Measurements from ENCODE around the gene FAT1.
A peak's percentile ranks its signal among the peaks of the same experiment; 100 is the strongest.
"Not testable (repeated sequence)": the region's sequence is repeated elsewhere in the genome, so short reads cannot be mapped to it uniquely, and the experiment has no call there.

Gene FAT1

GRCh38 chr4:186765673-186766546 is 42.3 kb upstream of the FAT1 start:
- DNase-seq (ENCODE audit: extremely low spot score): no peak
- ChIA-PET CTCF (interaction anchor here (0.5 kb wide), 1 partner anchor 32 kb away, joined by 3 read pairs; no protein-coding TSS in a partner anchor), POLR2A (no interaction called here)
- TF ChIP-seq SUZ12 (IDR thresholded peaks at IDR 0.05): no peak
- TF ChIP-seq TARDBP (IDR thresholded peaks at IDR 0.05): no peak
- TF ChIP-seq NFRKB (IDR thresholded peaks at IDR 0.05): no peak
- no peak for TF ChIP-seq SP1 (IDR thresholded peaks at IDR 0.05)
- TF ChIP-seq L3MBTL2 (conservative IDR thresholded peaks at IDR 0.05): no peak
- no peak for TF ChIP-seq ZNF384 (IDR thresholded peaks at IDR 0.05)
- TF ChIP-seq ELF4 (IDR thresholded peaks at IDR 0.05): no peak
- TF ChIP-seq FOXK2 (IDR thresholded peaks at IDR 0.05): no peak
- TF ChIP-seq ARNT (IDR thresholded peaks at IDR 0.05): no peak
- TF ChIP-seq CTBP1 (IDR thresholded peaks at IDR 0.05; ENCODE audit: borderline replicate concordance): no peak
- TF ChIP-seq PKNOX1 (IDR thresholded peaks at IDR 0.05): no peak
- no peak for TF ChIP-seq FOXA1 (IDR thresholded peaks at IDR 0.05)
- TF ChIP-seq BHLHE40 (IDR thresholded peaks at IDR 0.05; ENCODE audit: borderline replicate concordance): no peak
- no peak for TF ChIP-seq FOXM1 (IDR thresholded peaks at IDR 0.05; ENCODE audit: borderline replicate concordance)
- no peak for TF ChIP-seq HDGF (IDR thresholded peaks at IDR 0.05; ENCODE audit: borderline replicate concordance)
- no peak for TF ChIP-seq LEF1 (IDR thresholded peaks at IDR 0.05; ENCODE audit: borderline replicate concordance)

- ChIA-PET POLR2A (no interaction called here), CTCF (interaction anchor here (0.5 kb wide), 1 partner anchor 33 kb away, joined by 3 read pairs; no protein-coding TSS in a partner anchor)
- DNase-seq (ENCODE audit: extremely low spot score): peak; percentile 10
- no peak for TF ChIP-seq SUZ12 (IDR thresholded peaks at IDR 0.05)
- no peak for TF ChIP-seq ELF4 (IDR thresholded peaks at IDR 0.05)
- TF ChIP-seq ARNT (IDR thresholded peaks at IDR 0.05): no peak
- TF ChIP-seq CTBP1 (IDR thresholded peaks at IDR 0.05; ENCODE audit: borderline replicate concordance): no peak
- TF ChIP-seq FOXM1 (IDR thresholded peaks at IDR 0.05; ENCODE audit: borderline replicate concordance): no peak
- no peak for TF ChIP-seq SP1 (IDR thresholded peaks at IDR 0.05)
- no peak for TF ChIP-seq ZNF384 (IDR thresholded peaks at IDR 0.05)
- no peak for TF ChIP-seq PKNOX1 (IDR thresholded peaks at IDR 0.05)
- no peak for TF ChIP-seq LEF1 (IDR thresholded peaks at IDR 0.05; ENCODE audit: borderline replicate concordance)
These were observed 41.5 kb upstream of the FAT1 start for GRCh38 chr4:186765138-186765537.

GRCh38 chr4:186764457-186764856 is 40.8 kb upstream of the FAT1 start:
- CTCF ChIA-PET: no interaction called here

GRCh38 chr4:186762865-186763264 is 39.2 kb upstream of the FAT1 start:
- ChIA-PET POLR2A (no interaction called here), CTCF (no interaction called here)
- TF ChIP-seq ZNF384 (IDR thresholded peaks at IDR 0.05) (no peak), FOXK2 (IDR thresholded peaks at IDR 0.05) (no peak), SUZ12 (IDR thresholded peaks at IDR 0.05) (no peak), NFRKB (IDR thresholded peaks at IDR 0.05) (no peak), CTBP1 (IDR thresholded peaks at IDR 0.05; ENCODE audit: borderline replicate concordance) (no peak), LEF1 (IDR thresholded peaks at IDR 0.05; ENCODE audit: borderline replicate concordance) (no peak), FOXM1 (IDR thresholded peaks at IDR 0.05; ENCODE audit: borderline replicate concordance) (no peak), BHLHE40 (IDR thresholded peaks at IDR 0.05; ENCODE audit: borderline replicate concordance) (no peak), PKNOX1 (IDR thresholded peaks at IDR 0.05) (peak; percentile 35; the same call in 1 of the 2 replicates), HDGF (IDR thresholded peaks at IDR 0.05; ENCODE audit: borderline replicate concordance) (no peak), ELF4 (IDR thresholded peaks at IDR 0.05) (no peak), TARDBP (IDR thresholded peaks at IDR 0.05) (no peak), SP1 (IDR thresholded peaks at IDR 0.05) (no peak), ARNT (IDR thresholded peaks at IDR 0.05) (0 out of 2 replicates have a peak, but pooled peaks have one; percentile 29), FOXA1 (IDR thresholded peaks at IDR 0.05) (no peak)
- no peak for DNase-seq (ENCODE audit: extremely low spot score)

More at GRCh38 chr4:186764457-186764856, 40.8 kb upstream of the FAT1 start:
- DNase-seq (ENCODE audit: extremely low spot score): no peak
- POLR2A ChIA-PET: no interaction called here
- no peak for TF ChIP-seq SUZ12 (IDR thresholded peaks at IDR 0.05)
- TF ChIP-seq PKNOX1 (IDR thresholded peaks at IDR 0.05): no peak
- TF ChIP-seq FOXK2 (IDR thresholded peaks at IDR 0.05): no peak
- TF ChIP-seq LEF1 (IDR thresholded peaks at IDR 0.05; ENCODE audit: borderline replicate concordance): no peak
- no peak for TF ChIP-seq ARNT (IDR thresholded peaks at IDR 0.05)
- TF ChIP-seq FOXM1 (IDR thresholded peaks at IDR 0.05; ENCODE audit: borderline replicate concordance): no peak
- no peak for TF ChIP-seq CTBP1 (IDR thresholded peaks at IDR 0.05; ENCODE audit: borderline replicate concordance)
- TF ChIP-seq FOXA1 (IDR thresholded peaks at IDR 0.05): no peak

- TF ChIP-seq FOXA1 (IDR thresholded peaks at IDR 0.05): no peak
- no peak for TF ChIP-seq FOXM1 (IDR thresholded peaks at IDR 0.05; ENCODE audit: borderline replicate concordance)
- TF ChIP-seq NFRKB (IDR thresholded peaks at IDR 0.05): no peak
- no peak for TF ChIP-seq SP1 (IDR thresholded peaks at IDR 0.05)
- no peak for TF ChIP-seq LEF1 (IDR thresholded peaks at IDR 0.05; ENCODE audit: borderline replicate concordance)
- TF ChIP-seq ARNT (IDR thresholded peaks at IDR 0.05): no peak
- TF ChIP-seq ZNF384 (IDR thresholded peaks at IDR 0.05): no peak
- TF ChIP-seq ELF4 (IDR thresholded peaks at IDR 0.05): no peak
- ChIA-PET CTCF (no interaction called here), POLR2A (no interaction called here)
- no peak for DNase-seq (ENCODE audit: extremely low spot score)
These were observed 38.7 kb upstream of the FAT1 start for GRCh38 chr4:186762361-186762760.

- POLR2A ChIA-PET; DNase-seq (ENCODE audit: extremely low spot score); CTCF ChIA-PET: not testable (repeated sequence)
These were observed 38.3 kb upstream of the FAT1 start for GRCh38 chr4:186761956-186762355.
